HG03565 (cell line): ENCODE data around the gene KCNJ15.
"Not testable (repeated sequence)": the region's sequence is repeated elsewhere in the genome, so short reads cannot be mapped to it uniquely, and the experiment has no call there.

Source experiments
- ATAC-seq: cut with Tn5 transposase; IDR thresholded peaks from one replicate; pipeline ENCODE4 v1.9.1; 2021; ENCODE audit warnings: mild to moderate bottlenecking, moderate library complexity; ENCODE audit not compliant: unreplicated experiment

KCNJ15 gene

GRCh38 chr21:38256599-38257302 lies at the start of gene KCNJ15:
Gene KCNJ15 (plus strand): TSS chr21:38256991. CDS start chr21:38299262, 42,271 bp downstream.
- no peak for ATAC-seq

- ATAC-seq: no peak
These were observed 48.7 kb upstream of the KCNJ15 start for GRCh38 chr21:38208118-38208517.

GRCh38 chr21:38211321-38211720 lies 45.5 kb upstream of the KCNJ15 start:
- no peak for ATAC-seq

- ATAC-seq: no peak
These were observed 44.1 kb upstream of the KCNJ15 start for GRCh38 chr21:38212706-38213105.

GRCh38 chr21:38219049-38219628 lies 37.7 kb upstream of the KCNJ15 start:
- ATAC-seq: no peak

GRCh38 chr21:38220270-38220737 lies 36.5 kb upstream of the KCNJ15 start:
- no peak for ATAC-seq

- ATAC-seq: no peak
These were observed 35.2 kb upstream of the KCNJ15 start for GRCh38 chr21:38221594-38221993.

- no peak for ATAC-seq
These were observed 32.8 kb upstream of the KCNJ15 start for GRCh38 chr21:38223893-38224540.

- no peak for ATAC-seq
These were observed 29.4 kb upstream of the KCNJ15 start for GRCh38 chr21:38227401-38227800.

- no peak for ATAC-seq
These were observed 28.7 kb upstream of the KCNJ15 start for GRCh38 chr21:38228115-38228514.

GRCh38 chr21:38228537-38228936 lies 28.3 kb upstream of the KCNJ15 start:
- ATAC-seq: no peak

- ATAC-seq: no peak
These were observed 27.4 kb upstream of the KCNJ15 start for GRCh38 chr21:38229260-38229877.

- no peak for ATAC-seq
These were observed 22.2 kb upstream of the KCNJ15 start for GRCh38 chr21:38234395-38235142.

- ATAC-seq: not testable (repeated sequence)
These were observed 21.5 kb upstream of the KCNJ15 start for GRCh38 chr21:38235251-38235650.

GRCh38 chr21:38236232-38236631 lies 20.6 kb upstream of the KCNJ15 start:
- ATAC-seq: no peak

- ATAC-seq: no peak
These were observed 17.1 kb upstream of the KCNJ15 start for GRCh38 chr21:38239672-38240071.

- no peak for ATAC-seq
These were observed 16.7 kb upstream of the KCNJ15 start for GRCh38 chr21:38240129-38240528.

GRCh38 chr21:38241029-38241740 lies 15.6 kb upstream of the KCNJ15 start:
- ATAC-seq: no peak

- no peak for ATAC-seq
These were observed 14.7 kb upstream of the KCNJ15 start for GRCh38 chr21:38242061-38242460.

GRCh38 chr21:38243732-38244406 lies 12.9 kb upstream of the KCNJ15 start:
- ATAC-seq: no peak
